ENCODE measurements around the gene PDCD6IP.
A peak's percentile ranks its signal among the peaks of the same experiment; 100 is the strongest.

Gene PDCD6IP

DNA sequence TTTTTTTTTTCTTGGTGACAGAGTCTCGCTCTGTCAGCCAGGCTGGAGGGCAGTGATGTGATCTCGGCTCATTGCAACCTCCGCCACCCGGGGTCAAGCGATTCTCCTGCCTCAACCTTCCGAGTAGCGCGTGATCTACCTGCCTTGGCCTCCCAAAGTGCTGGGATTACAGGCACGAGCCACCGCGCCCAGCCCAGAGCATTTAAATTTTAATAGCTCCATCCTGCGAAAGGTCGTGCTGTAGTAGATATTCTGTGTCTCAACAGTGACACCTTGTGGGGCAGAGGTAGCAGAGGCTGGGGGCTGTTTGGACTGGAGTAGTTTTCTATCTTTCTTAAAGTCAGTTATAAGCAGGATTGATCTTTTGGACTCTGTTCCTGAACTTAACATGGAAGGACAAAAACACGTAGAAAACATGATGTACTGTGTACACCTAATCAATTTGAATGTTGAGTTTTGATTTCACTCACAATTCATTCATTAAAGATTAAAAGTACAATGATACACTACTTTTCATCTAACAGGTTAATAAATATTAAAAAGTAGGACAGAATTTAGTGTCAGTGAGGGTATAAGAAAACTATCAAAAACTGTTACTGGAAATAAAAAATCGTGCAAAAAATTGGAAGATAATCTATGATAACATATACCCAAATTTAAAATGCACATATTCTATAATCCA lies 11.0 kb upstream of the PDCD6IP start:
- H3K27me3 Mint-ChIP-seq = peaks cover 20% of the 10 kb centered on the region
- H3K4me1 Mint-ChIP-seq (ENCODE audit: low read depth) = peaks cover 7% of the 10 kb centered on the region
- peak; percentile 63 for DNase-seq
- no peaks in the 10 kb centered on the region for H3K36me3 Mint-ChIP-seq (ENCODE audit: low read depth)
- no peak overlapping the region for H3K27ac Mint-ChIP-seq
- H3K4me3 Mint-ChIP-seq = peak overlapping the region; percentile 57
- H3K9me3 Mint-ChIP-seq = no peaks in the 10 kb centered on the region

DNA sequence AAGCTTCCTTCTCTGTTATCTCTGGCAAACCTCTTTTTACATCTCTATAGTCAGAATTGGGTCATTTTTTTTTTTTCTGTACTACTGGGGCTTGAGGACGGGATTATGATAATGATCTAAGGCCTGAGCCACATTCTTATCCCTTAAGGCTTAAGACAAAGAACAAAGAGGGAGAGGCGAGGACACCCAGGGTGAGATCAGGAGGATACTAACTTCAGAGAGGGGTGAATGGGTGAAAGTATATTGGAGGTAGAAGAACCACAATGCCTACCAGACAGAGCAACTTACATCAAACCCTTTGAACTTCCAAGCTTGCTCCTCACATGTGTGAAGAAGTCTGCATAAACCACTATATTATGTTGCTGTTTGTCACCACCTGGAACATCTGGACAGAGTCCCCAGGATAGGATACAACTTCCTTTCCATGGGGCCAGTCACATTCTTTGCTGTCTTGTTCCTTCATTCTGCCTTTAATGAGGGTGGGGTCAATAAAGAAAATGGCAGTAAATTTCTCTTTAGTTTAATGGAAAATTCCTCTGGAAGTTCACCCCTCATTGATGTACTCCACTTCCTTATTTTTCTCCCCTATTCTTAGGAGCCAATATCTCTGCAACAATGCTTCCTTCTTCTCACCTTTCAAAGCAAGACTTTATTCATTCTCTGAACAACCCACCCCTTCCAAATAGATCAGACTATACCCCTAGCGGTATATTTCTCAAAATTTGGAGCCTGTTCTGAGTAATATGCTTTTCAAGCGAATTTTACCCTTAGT lies 9.1 kb upstream of the PDCD6IP start:
- H3K9me3 Mint-ChIP-seq = no peaks in the 10 kb centered on the region
- DNase-seq = no peak
- H3K27ac Mint-ChIP-seq = no peak overlapping the region
- no peaks in the 10 kb centered on the region for H3K36me3 Mint-ChIP-seq (ENCODE audit: low read depth)
- H3K4me3 Mint-ChIP-seq = no peak overlapping the region
- peaks cover 7% of the 10 kb centered on the region for H3K4me1 Mint-ChIP-seq (ENCODE audit: low read depth)
- peaks cover 20% of the 10 kb centered on the region for H3K27me3 Mint-ChIP-seq

DNA sequence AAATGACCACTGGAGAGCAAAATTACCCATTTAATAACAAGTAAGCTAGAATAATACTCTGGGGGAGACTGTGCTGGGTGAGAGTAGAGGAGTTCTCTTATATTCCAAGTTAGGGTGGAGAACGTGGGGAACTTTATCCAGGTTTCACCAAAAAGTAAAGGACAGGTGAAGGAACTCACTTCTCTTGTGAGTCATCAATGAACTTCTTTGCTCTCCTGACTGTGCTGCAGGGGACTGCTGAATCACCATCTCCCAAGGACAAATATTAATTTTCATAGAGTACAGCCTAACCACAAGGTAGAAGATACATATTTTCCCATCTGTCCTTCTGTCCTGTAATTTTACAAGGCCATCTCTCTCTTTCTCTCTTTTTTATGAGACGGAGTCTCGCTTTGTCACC lies 8.3 kb upstream of the PDCD6IP start:
- Mint-ChIP-seq H3K27me3 (peaks cover 20% of the 10 kb centered on the region), H3K4me1 (ENCODE audit: low read depth) (peaks cover 7% of the 10 kb centered on the region), H3K9me3 (no peaks in the 10 kb centered on the region), H3K27ac (no peak overlapping the region), H3K4me3 (no peak overlapping the region), H3K36me3 (ENCODE audit: low read depth) (no peaks in the 10 kb centered on the region)
- DNase-seq = no peak

DNA sequence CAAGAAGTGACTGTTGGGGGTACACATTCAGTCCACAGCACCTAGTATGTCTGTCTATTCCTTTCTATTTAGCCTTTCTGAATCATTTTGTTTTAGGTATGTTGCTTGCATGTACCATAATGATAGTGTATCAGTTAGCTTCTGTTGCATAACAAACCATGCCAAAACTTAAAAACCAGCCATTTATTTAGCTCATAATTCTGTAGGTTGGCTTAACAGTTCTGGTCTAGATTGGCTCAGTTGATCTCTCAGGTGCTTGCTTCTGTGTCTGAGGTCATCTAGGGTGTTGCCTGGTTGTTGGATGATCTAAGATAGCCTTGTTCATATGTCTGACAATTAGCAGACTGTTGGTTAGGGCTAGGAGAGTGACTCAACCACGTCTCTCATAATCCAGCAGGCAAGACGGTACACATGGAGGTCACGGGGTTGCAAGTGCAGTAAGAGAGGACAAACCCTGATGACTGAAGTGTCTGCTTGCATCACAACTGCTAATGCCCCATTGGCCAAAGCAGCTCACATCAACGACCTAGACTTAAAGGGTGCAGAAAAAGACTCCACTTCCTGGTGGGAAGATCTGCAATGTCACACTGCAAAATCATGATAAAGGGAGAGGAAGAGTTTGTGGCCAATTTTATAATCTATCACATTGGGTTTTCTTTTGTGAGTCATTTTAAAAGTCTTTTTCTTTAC lies 6.8 kb upstream of the PDCD6IP start:
- Mint-ChIP-seq H3K4me3 (no peak overlapping the region), H3K27ac (no peak overlapping the region), H3K4me1 (ENCODE audit: low read depth) (peaks cover 16% of the 10 kb centered on the region), H3K36me3 (ENCODE audit: low read depth) (no peaks in the 10 kb centered on the region), H3K27me3 (peaks cover 18% of the 10 kb centered on the region), H3K9me3 (no peaks in the 10 kb centered on the region)
- no peak for DNase-seq

DNA sequence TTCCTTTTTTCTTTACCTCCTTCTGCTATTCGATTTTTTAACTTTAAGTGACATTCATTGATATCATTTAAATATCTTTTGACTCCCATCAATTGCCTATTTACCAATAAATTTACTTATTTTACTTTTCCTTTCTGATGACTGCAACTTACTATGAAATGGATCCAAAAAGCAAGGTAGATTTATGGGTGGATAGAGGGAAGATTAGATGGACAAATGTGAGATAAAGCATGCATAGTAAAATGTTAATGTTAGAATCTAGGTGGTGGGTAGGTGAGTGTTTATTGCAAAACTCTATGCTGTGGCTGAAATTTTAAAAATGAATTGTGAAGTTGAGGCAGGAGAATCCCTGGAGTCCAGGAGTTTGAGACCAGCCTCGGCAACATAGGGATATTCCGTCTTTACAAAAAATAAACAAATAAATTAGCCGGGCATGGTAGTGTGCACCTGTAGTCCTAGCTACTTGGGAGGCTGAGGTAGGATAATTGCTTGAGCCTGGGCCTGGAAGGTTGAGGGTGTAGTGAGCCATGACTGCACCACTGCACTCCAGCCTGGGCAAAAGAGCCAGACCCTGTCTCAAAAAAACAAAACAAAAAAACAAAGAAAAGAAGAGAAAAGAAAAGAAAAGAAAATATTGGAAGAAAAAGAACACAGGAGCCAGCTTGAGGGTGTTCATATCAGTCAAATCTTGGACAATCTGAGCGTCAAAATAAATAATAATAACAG lies 6.1 kb upstream of the PDCD6IP start:
- no peaks in the 10 kb centered on the region for H3K9me3 Mint-ChIP-seq
- peaks cover 16% of the 10 kb centered on the region for H3K4me1 Mint-ChIP-seq (ENCODE audit: low read depth)
- peaks cover 11% of the 10 kb centered on the region for H3K27me3 Mint-ChIP-seq
- no peak for DNase-seq
- H3K27ac Mint-ChIP-seq = no peak overlapping the region
- H3K4me3 Mint-ChIP-seq = no peak overlapping the region
- no peaks in the 10 kb centered on the region for H3K36me3 Mint-ChIP-seq (ENCODE audit: low read depth)

DNA sequence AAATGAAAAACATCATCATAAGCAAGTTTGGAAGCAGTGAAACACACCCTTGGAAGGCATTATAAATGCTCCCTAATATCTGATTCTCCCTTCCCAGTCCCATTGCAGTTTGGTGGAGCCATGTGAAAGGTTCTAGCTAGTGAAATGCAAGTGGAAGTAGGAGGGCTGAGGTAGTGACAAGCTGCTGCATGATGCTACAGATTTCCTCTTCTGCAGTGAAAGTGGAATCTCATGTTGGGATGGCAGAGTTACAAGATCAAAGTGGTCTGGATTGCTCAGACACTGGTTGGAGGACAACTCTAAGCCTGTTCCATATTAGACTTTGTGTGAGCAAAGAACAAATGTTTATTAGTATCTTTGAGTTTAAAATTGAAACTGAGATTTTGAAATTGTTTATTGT lies 3.3 kb upstream of the PDCD6IP start:
- no peak for DNase-seq
- peaks cover 32% of the 10 kb centered on the region for H3K4me1 Mint-ChIP-seq (ENCODE audit: low read depth)
- no peak overlapping the region for H3K4me3 Mint-ChIP-seq
- no peaks in the 10 kb centered on the region for H3K9me3 Mint-ChIP-seq
- H3K36me3 Mint-ChIP-seq (ENCODE audit: low read depth) = peaks cover 15% of the 10 kb centered on the region
- H3K27ac Mint-ChIP-seq = no peak overlapping the region
- H3K27me3 Mint-ChIP-seq = peaks cover 2% of the 10 kb centered on the region

DNA sequence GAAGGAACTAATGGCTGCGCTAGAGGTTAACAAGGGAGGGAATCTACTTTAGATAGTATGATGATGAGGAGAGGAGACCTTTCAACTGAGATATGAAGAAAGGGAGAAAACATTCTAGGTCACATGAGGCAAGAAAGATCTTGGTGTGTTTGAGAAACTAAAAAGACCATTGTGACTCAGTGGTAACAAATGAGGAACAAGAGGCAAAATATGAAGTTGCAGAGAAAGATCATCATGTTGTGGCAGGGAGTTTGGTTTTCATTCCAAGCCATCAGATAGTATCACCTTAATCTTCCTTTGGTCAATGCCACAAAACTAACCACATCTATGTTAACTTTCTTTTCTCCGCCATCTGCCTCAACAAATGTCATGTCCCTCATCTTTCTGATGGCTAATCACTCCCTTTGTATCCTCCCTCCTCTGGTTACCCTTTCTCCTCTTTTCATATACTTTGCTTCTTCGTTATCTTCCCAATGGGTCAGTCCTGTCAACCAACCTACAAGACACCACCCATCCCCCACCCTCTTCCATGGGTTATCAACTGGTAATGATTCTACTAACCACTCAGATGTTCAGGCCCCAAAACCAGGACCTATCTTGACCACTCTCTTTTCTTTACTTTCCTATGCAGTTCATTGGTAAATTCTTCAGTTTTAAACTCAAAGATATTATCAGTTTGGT lies 2.4 kb upstream of the PDCD6IP start:
- Mint-ChIP-seq H3K4me3 (no peak overlapping the region), H3K9me3 (no peaks in the 10 kb centered on the region), H3K36me3 (ENCODE audit: low read depth) (peaks cover 24% of the 10 kb centered on the region), H3K27me3 (no peaks in the 10 kb centered on the region), H3K27ac (no peak overlapping the region), H3K4me1 (ENCODE audit: low read depth) (peaks cover 41% of the 10 kb centered on the region)
- DNase-seq = no peak

DNA sequence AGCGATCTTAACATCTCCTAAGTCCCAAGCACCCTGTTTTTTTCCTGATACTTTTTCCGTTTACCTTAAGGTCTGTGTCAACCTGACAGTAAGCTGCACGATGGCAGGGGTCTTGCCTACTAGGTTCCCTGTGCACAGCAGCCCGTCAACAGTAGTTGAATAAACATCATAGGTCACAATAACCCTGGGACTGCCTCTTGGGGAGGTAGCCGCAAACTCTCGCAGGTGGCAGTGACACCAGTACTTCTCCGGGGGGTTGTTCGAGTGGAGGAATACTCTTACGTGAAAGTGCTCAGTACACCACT lies 365 bp upstream of the PDCD6IP start:
- Mint-ChIP-seq H3K4me1 (ENCODE audit: low read depth) (peaks cover 54% of the 10 kb centered on the region), H3K36me3 (ENCODE audit: low read depth) (peaks cover 39% of the 10 kb centered on the region), H3K27ac (peak overlapping the region; percentile 97), H3K9me3 (no peaks in the 10 kb centered on the region), H3K4me3 (peak overlapping the region; percentile 92), H3K27me3 (no peaks in the 10 kb centered on the region)
- no peak for DNase-seq

DNA sequence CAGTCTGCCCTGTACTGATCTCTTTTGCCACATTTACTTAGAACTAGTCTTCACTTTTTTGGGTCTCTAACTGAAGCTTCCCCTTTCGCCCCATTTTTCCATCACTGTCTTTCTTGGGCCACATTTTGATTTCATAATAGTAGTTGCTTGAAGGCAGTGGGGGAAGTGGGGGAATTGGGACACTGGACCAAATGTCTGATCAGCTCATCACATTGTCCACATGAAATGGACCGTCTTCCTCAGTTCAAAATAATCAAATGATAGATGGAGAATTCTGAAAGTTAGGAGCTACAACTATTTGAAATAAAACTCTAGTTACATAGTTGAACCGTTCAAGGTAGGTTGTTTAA lies 747 bp downstream of the PDCD6IP start:
- H3K27me3 Mint-ChIP-seq = no peaks in the 10 kb centered on the region
- no peaks in the 10 kb centered on the region for H3K9me3 Mint-ChIP-seq
- H3K36me3 Mint-ChIP-seq (ENCODE audit: low read depth) = peaks cover 50% of the 10 kb centered on the region
- no peak for DNase-seq
- H3K4me1 Mint-ChIP-seq (ENCODE audit: low read depth) = peaks cover 65% of the 10 kb centered on the region
- peak overlapping the region; percentile 92 for H3K4me3 Mint-ChIP-seq
- H3K27ac Mint-ChIP-seq = peak overlapping the region; percentile 97

DNA sequence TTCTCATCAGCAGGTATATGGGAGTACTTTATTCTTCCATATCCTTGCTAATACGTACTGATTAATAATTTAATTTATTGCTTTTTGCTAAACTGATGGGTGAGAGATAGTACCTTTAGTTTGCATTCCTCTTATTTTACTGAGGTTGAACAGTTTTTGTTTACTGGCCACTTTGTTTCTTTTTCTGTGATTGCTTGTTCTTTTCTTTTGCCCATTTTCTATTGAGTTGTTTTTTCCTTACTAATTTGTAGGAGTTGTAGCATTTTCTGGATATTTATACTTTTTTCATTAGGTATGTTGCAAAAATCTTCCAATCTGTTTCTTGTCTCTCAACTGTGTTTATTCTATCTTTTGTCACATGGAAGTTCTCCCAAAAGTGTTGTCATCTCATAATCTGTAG lies 4.8 kb downstream of the PDCD6IP start:
- Mint-ChIP-seq H3K27ac (no peak overlapping the region), H3K27me3 (no peaks in the 10 kb centered on the region), H3K4me1 (ENCODE audit: low read depth) (peaks cover 75% of the 10 kb centered on the region), H3K36me3 (ENCODE audit: low read depth) (peaks cover 68% of the 10 kb centered on the region), H3K4me3 (no peak overlapping the region), H3K9me3 (no peaks in the 10 kb centered on the region)
- DNase-seq = no peak

DNA sequence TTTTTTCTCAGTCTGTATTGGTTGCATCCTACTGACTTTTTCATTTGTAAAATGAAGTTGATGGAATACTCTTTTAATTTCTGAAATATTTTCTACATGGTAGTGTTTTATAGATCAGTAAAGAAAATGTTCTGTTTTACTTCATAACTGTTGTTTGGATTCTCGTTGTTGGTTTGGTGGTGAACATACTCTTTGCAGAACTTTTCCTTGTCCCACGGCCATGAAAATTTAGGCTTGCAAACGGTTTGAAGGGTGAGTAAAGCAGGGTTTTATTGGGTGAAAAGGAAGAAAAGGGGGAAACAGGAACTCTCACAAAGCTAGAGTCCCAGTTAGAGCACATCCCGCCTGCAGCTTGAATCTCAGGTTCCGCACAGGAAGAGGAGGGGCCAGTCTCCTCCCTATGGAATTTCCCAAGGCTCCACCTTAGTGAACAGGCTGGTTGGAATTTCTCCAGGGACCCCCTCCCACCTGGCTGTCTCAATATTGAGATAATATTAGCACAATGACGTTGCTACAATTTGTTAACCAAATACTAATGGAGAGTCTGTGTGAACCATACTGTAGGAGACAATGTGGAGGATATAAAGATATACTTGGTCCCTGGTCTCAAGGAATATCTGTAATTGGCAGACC lies 5.6 kb downstream of the PDCD6IP start:
- Mint-ChIP-seq H3K27ac (no peak overlapping the region), H3K9me3 (no peaks in the 10 kb centered on the region), H3K4me3 (no peak overlapping the region), H3K36me3 (ENCODE audit: low read depth) (peaks cover 65% of the 10 kb centered on the region), H3K4me1 (ENCODE audit: low read depth) (peaks cover 82% of the 10 kb centered on the region), H3K27me3 (no peaks in the 10 kb centered on the region)
- DNase-seq = no peak

DNA sequence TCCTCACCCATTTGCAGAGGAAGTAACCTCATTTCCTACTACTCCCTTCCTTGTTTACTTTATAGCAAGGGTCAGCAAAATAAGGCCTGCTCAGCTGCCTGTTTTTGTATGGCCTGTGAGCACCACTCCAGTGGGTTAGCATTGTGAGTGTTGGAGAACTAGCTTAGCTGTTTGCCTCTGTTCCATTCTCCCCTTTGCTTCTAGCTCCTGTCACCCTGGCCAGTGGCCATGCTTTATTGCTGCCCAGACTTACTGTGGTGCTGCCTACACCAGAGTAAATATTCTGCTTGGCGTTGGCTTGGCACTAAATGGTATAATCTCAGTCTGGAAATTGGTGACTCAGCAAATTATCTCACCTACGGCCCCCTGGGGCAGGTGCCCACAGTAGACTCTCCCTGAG lies 8.8 kb downstream of the PDCD6IP start:
- Mint-ChIP-seq H3K4me3 (no peak overlapping the region), H3K9me3 (no peaks in the 10 kb centered on the region), H3K36me3 (ENCODE audit: low read depth) (peaks cover 67% of the 10 kb centered on the region), H3K4me1 (ENCODE audit: low read depth) (peaks cover 82% of the 10 kb centered on the region), H3K27ac (peak overlapping the region; percentile 38), H3K27me3 (no peaks in the 10 kb centered on the region)
- DNase-seq = no peak

DNA sequence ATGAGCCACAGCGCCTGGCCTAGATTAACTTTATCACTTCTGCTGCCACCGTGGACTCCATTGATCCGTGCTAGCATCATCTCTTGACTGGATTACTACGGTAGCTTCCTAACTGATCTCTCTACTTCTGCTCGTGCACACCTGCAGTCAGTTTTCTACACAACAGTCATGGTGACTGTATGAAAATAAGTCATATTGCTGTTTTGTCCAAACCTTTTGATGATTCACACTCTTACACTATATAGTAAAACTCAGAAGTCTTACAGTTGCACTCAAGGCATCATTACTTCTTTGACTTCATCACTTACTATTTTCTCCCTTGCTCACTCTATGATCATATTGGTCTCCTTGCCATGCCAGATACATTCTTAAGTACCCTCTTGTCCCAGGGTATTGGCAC lies 10.1 kb downstream of the PDCD6IP start:
- Mint-ChIP-seq H3K4me3 (no peak overlapping the region), H3K36me3 (ENCODE audit: low read depth) (peaks cover 65% of the 10 kb centered on the region), H3K4me1 (ENCODE audit: low read depth) (peaks cover 74% of the 10 kb centered on the region), H3K27ac (peak overlapping the region; percentile 48), H3K27me3 (no peaks in the 10 kb centered on the region), H3K9me3 (no peaks in the 10 kb centered on the region)
- no peak for DNase-seq

DNA sequence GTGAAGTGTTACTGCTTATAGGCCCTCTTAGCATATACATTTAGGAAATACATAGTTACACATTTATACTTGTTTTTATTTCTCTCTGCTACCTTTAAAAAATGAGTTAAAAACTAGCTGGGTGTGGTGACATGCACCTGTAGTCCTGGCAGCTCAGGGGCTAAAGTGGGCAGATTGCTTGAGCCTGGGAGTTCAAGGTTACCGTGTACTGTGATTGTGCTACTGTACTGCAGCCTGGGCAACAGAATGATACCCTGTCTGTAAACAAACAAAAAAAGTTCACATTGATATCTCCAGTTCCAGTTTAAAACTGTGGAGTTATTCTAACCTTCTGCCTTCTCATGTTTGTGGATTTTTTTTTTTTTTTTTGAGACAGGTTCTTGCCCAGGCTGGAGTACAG lies 12.1 kb downstream of the PDCD6IP start:
- H3K27me3 Mint-ChIP-seq = no peaks in the 10 kb centered on the region
- H3K9me3 Mint-ChIP-seq = no peaks in the 10 kb centered on the region
- H3K36me3 Mint-ChIP-seq (ENCODE audit: low read depth) = peaks cover 63% of the 10 kb centered on the region
- H3K4me3 Mint-ChIP-seq = no peak overlapping the region
- H3K27ac Mint-ChIP-seq = peak overlapping the region; percentile 18
- DNase-seq = no peak
- H3K4me1 Mint-ChIP-seq (ENCODE audit: low read depth) = peaks cover 64% of the 10 kb centered on the region
